ENCODE measurements around the gene ZDHHC12.

DNA sequence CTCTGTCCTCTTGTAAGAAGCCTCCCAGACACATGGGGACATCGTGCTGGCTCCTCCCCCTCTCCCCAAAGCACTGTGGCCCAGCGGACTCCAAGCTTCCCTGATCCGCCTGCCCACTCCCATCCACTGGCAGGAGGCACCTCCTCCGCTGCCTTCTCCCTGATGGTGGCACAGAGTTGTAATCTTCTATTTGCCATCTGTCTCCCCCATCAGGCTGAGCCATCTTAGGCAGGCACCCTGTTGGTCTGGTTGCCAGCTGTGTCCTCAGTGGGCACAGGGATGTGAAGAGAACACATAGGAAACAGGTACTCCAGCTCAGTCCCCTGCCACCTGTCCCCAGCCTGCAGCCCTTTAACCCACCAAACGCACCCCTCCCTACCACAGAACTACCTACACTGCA lies 5.4 kb upstream of the ZDHHC12 start:
- TF ChIP-seq JUNB (IDR thresholded peaks at IDR 0.05) (no peak), MYC (IDR thresholded peaks at IDR 0.05; ENCODE audit: insufficient read depth, insufficient read length, insufficient replicate concordance, low read length, severe bottlenecking) (no peak), E2F8 (IDR thresholded peaks at IDR 0.05; ENCODE audit: low read depth, partially characterized antibody) (no peak), RBBP5 (conservative IDR thresholded peaks at IDR 0.05) (no peak), SRF (IDR thresholded peaks at IDR 0.05; ENCODE audit: low read depth in 2 of 2, low read length in 2 of 2) (no peak), YBX1 (IDR thresholded peaks at IDR 0.05) (no peak), NR2C2 (IDR thresholded peaks at IDR 0.05; ENCODE audit: borderline replicate concordance, control insufficient read depth, insufficient read length, low read depth) (no peak), POLR2A (IDR thresholded peaks at IDR 0.05; ENCODE audit: low read depth, low read length) (no peak)
- TF ChIP-seq, protein P1, sequence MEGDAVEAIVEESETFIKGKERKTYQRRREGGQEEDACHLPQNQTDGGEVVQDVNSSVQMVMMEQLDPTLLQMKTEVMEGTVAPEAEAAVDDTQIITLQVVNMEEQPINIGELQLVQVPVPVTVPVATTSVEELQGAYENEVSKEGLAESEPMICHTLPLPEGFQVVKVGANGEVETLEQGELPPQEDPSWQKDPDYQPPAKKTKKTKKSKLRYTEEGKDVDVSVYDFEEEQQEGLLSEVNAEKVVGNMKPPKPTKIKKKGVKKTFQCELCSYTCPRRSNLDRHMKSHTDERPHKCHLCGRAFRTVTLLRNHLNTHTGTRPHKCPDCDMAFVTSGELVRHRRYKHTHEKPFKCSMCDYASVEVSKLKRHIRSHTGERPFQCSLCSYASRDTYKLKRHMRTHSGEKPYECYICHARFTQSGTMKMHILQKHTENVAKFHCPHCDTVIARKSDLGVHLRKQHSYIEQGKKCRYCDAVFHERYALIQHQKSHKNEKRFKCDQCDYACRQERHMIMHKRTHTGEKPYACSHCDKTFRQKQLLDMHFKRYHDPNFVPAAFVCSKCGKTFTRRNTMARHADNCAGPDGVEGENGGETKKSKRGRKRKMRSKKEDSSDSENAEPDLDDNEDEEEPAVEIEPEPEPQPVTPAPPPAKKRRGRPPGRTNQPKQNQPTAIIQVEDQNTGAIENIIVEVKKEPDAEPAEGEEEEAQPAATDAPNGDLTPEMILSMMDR (IDR thresholded peaks at IDR 0.05 in 2 of 3, conservative IDR thresholded peaks at IDR 0.05 in 1 of 3; ENCODE audit: control insufficient read depth in 2 of 3, extremely low read depth in 1 of 3, insufficient read depth in 1 of 3, low read depth in 3 of 3, low read length in 3 of 3), result no peak
